ENCODE results near the gene MGST1.

MGST1 gene

GRCh38 chr12:16347391-16348298 is at the start of gene MGST1:
Gene MGST1, plus strand, starts transcription at chr12:16347645. Its CDS starts 6,608 bp downstream, at chr12:16354253.
- DNase-seq: peak in 1 of 2 donors; percentile 0

- DNase-seq: no peak
Observed at GRCh38 chr12:16299403-16299802, 48.0 kb upstream of the MGST1 start.

GRCh38 chr12:16300122-16300521 is 47.3 kb upstream of the MGST1 start:
- no peak for DNase-seq

- DNase-seq: no peak
Observed at GRCh38 chr12:16300736-16301135, 46.7 kb upstream of the MGST1 start.

- no peak for DNase-seq
Observed at GRCh38 chr12:16303939-16304338, 43.5 kb upstream of the MGST1 start.

- DNase-seq: no peak
Observed at GRCh38 chr12:16307856-16308475, 39.5 kb upstream of the MGST1 start.

GRCh38 chr12:16310934-16311333 is 36.5 kb upstream of the MGST1 start:
- no peak for DNase-seq

GRCh38 chr12:16323010-16323409 is 24.4 kb upstream of the MGST1 start:
- DNase-seq: no peak

GRCh38 chr12:16323638-16324037 is 23.8 kb upstream of the MGST1 start:
- DNase-seq: no peak

- DNase-seq: no peak
Observed at GRCh38 chr12:16324272-16324671, 23.2 kb upstream of the MGST1 start.

- DNase-seq: no peak
Observed at GRCh38 chr12:16324772-16325171, 22.7 kb upstream of the MGST1 start.

GRCh38 chr12:16325426-16325825 is 22.0 kb upstream of the MGST1 start:
- DNase-seq: no peak

- DNase-seq: no peak
Observed at GRCh38 chr12:16327963-16328362, 19.5 kb upstream of the MGST1 start.

GRCh38 chr12:16329594-16329993 is 17.9 kb upstream of the MGST1 start:
- DNase-seq: no peak

- no peak for DNase-seq
Observed at GRCh38 chr12:16330560-16330959, 16.9 kb upstream of the MGST1 start.

GRCh38 chr12:16331998-16332397 is 15.4 kb upstream of the MGST1 start:
- DNase-seq: no peak

GRCh38 chr12:16335838-16336237 is 11.6 kb upstream of the MGST1 start:
- no peak for DNase-seq

GRCh38 chr12:16344269-16344668 is 3.2 kb upstream of the MGST1 start:
- no peak for DNase-seq

GRCh38 chr12:16345105-16345504 is 2.3 kb upstream of the MGST1 start:
- DNase-seq: no peak

GRCh38 chr12:16346958-16347357 is 487 bp upstream of the MGST1 start:
- DNase-seq: no peak

GRCh38 chr12:16348435-16349130 is 1.1 kb downstream of the MGST1 start:
- DNase-seq: no peak

- no peak for DNase-seq
Observed at GRCh38 chr12:16349131-16349460, 1.7 kb downstream of the MGST1 start.

GRCh38 chr12:16350682-16351081 is 3.2 kb downstream of the MGST1 start:
- DNase-seq: no peak

- DNase-seq: no peak
Observed at GRCh38 chr12:16352481-16352880, 5.0 kb downstream of the MGST1 start.

All from stimulated activated CD4-positive, alpha-beta T cell treated with anti-CD3 and anti-CD28 coated beads, Interleukin-2, amount 100 ng/mL, for 24 hours (primary cell).